Gastroesophageal sphincter (tissue), 3 donors: ENCODE results near the gene TCF12.

Source experiments
- POLR2A ChIP-seq, 2 donors: fragments of 450-650 bp; IDR thresholded peaks; one replicate each; pipeline ENCODE4 v1.6.1; 2017; ENCODE audit warnings: antibody characterized with exemption in 2 of 2, mild to moderate bottlenecking in 2 of 2, moderate library complexity in 1 of 2
- TF ChIP-seq, protein P1 (sequence below), 4 experiments: fragments of 200-600 bp in 2 of 4; fragments of 450-650 bp in 2 of 4; sonication (generic) in 1 of 4; IDR thresholded peaks; one replicate each; pipeline ENCODE4 v1.5.1; 2017 to 2019; ENCODE audit warnings: antibody characterized with exemption in 4 of 4, mild to moderate bottlenecking in 2 of 4, moderate library complexity in 2 of 4

- TF ChIP-seq, protein P1, sequence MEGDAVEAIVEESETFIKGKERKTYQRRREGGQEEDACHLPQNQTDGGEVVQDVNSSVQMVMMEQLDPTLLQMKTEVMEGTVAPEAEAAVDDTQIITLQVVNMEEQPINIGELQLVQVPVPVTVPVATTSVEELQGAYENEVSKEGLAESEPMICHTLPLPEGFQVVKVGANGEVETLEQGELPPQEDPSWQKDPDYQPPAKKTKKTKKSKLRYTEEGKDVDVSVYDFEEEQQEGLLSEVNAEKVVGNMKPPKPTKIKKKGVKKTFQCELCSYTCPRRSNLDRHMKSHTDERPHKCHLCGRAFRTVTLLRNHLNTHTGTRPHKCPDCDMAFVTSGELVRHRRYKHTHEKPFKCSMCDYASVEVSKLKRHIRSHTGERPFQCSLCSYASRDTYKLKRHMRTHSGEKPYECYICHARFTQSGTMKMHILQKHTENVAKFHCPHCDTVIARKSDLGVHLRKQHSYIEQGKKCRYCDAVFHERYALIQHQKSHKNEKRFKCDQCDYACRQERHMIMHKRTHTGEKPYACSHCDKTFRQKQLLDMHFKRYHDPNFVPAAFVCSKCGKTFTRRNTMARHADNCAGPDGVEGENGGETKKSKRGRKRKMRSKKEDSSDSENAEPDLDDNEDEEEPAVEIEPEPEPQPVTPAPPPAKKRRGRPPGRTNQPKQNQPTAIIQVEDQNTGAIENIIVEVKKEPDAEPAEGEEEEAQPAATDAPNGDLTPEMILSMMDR (IDR thresholded peaks at IDR 0.05): no peak
- TF ChIP-seq POLR2A (IDR thresholded peaks at IDR 0.05): no peak
Measured at GRCh38 chr15:57319919-57320560, 401.6 kb downstream of the TCF12 start.
